Neuronal stem cell (in vitro differentiated cells): ENCODE results near the gene OR4E1.

Experiments used
- DNase-seq: peaks from one replicate; pipeline ENCODE4 v3.0.0-alpha.2; 2013; ENCODE audit warnings: low spot score
- H2AFZ ChIP-seq: one replicate; pipeline ENCODE4 v1.6.1; 2013; ENCODE audit warnings: mild to moderate bottlenecking, low read length, inconsistent platforms
- H2AK5ac ChIP-seq: 2 replicates; pipeline ENCODE4 v1.6.1; 2013; ENCODE audit warnings: low read depth, mild to moderate bottlenecking, inconsistent platforms, low read length, moderate library complexity, mixed read lengths
- H2BK120ac ChIP-seq: 2 replicates; pipeline ENCODE4 v1.6.1; 2013; ENCODE audit warnings: low read depth, mild to moderate bottlenecking, inconsistent platforms, low read length, moderate library complexity, mixed read lengths
- H2BK12ac ChIP-seq: one replicate; pipeline ENCODE4 v1.6.1; 2013; ENCODE audit warnings: low read length, inconsistent platforms
- H2BK15ac ChIP-seq: 2 replicates; pipeline ENCODE4 v1.6.1; 2013; ENCODE audit warnings: mild to moderate bottlenecking, low read length, inconsistent platforms, mixed read lengths
- H2BK5ac ChIP-seq: one replicate; pipeline ENCODE4 v1.6.1; 2013; ENCODE audit warnings: inconsistent platforms, mild to moderate bottlenecking, low read length, moderate library complexity
- H3K14ac ChIP-seq: one replicate; pipeline ENCODE4 v1.6.1; 2013; ENCODE audit warnings: low read length, inconsistent platforms
- H3K18ac ChIP-seq: 2 replicates; pipeline ENCODE4 v1.6.1; 2013; ENCODE audit warnings: low read length, inconsistent platforms
- H3K23ac ChIP-seq: 2 replicates; pipeline ENCODE4 v1.6.1; 2013; ENCODE audit warnings: low read depth, mild to moderate bottlenecking, mixed read lengths, low read length, inconsistent platforms; ENCODE audit not compliant: poor library complexity
- H3K27ac ChIP-seq: replicated peaks from 3 replicates; pipeline ENCODE4 v1.5.1; 2013; ENCODE audit warnings: low read length, inconsistent platforms
- H3K27me3 ChIP-seq, 3 experiments: 2 replicates each; pipeline ENCODE4 v1.6.1; 2013; ENCODE audit warnings: low read length in 3 of 3, mild to moderate bottlenecking in 2 of 3, inconsistent platforms in 1 of 3, low read depth in 1 of 3, mixed read lengths in 1 of 3, moderate library complexity in 1 of 3; ENCODE audit not compliant: control insufficient read depth in 3 of 3, insufficient read depth in 3 of 3
- H3K36me3 ChIP-seq, 2 donors: replicated peaks in 1 of 2; 2 replicates each; pipeline ENCODE4 v1.6.1; 2013; ENCODE audit warnings: low read length in 2 of 2; ENCODE audit not compliant: control insufficient read depth in 2 of 2, insufficient read depth in 2 of 2
- H3K4ac ChIP-seq: 2 replicates; pipeline ENCODE4 v1.6.1; 2013; ENCODE audit warnings: inconsistent platforms, mild to moderate bottlenecking, low read length, moderate library complexity
- H3K4me1 ChIP-seq, 2 donors: 1 replicate in 1 of 2; 2 replicates in 1 of 2; pipeline ENCODE4 v1.6.1; 2013; ENCODE audit warnings: low read length in 2 of 2, low read depth in 1 of 2; ENCODE audit not compliant: control insufficient read depth in 2 of 2, insufficient read depth in 1 of 2
- H3K4me2 ChIP-seq: one replicate; pipeline ENCODE4 v1.6.1; 2013; ENCODE audit warnings: mild to moderate bottlenecking, low read length, inconsistent platforms; ENCODE audit not compliant: insufficient read depth, poor library complexity, severe bottlenecking
- H3K4me3 ChIP-seq, 2 donors: 2 replicates each; pipeline ENCODE4 v1.5.1; 2013; ENCODE audit warnings: low read length in 2 of 2, mild to moderate bottlenecking in 2 of 2, inconsistent platforms in 1 of 2, moderate library complexity in 1 of 2
- H3K79me1 ChIP-seq: one replicate; pipeline ENCODE4 v1.6.1; 2013; ENCODE audit warnings: low read depth, mild to moderate bottlenecking, inconsistent platforms, low read length, moderate library complexity
- H3K9ac ChIP-seq: one replicate; pipeline ENCODE4 v1.6.1; 2013; ENCODE audit warnings: mild to moderate bottlenecking, low read depth, low read length, inconsistent platforms; ENCODE audit not compliant: poor library complexity
- H3K9me3 ChIP-seq, 2 donors: replicated peaks in 1 of 2; 2 replicates each; pipeline versions ENCODE3 to v1.6.1; 2013; ENCODE audit warnings: low read length in 2 of 2, mild to moderate bottlenecking in 2 of 2, inconsistent platforms in 1 of 2, low read depth in 1 of 2, mixed read lengths in 1 of 2, moderate library complexity in 1 of 2; ENCODE audit not compliant: control insufficient read depth in 2 of 2, insufficient read depth in 1 of 2
- H4K8ac ChIP-seq: one replicate; pipeline ENCODE4 v1.6.1; 2013; ENCODE audit warnings: low read depth, mild to moderate bottlenecking, inconsistent platforms, low read length, moderate library complexity
- H4K91ac ChIP-seq: one replicate; pipeline ENCODE4 v1.6.1; 2013; ENCODE audit warnings: low read length, low read depth, mild to moderate bottlenecking, inconsistent platforms; ENCODE audit not compliant: poor library complexity
- WGBS, 2 donors: extraction: QIAGEN DNeasy Blood & Tissue Kit; methylation state at CpG; one replicate each; pipeline ENCODE4 v1.1.7; 2013; ENCODE audit warnings: missing lambda C conversion rate in 2 of 2, mixed read lengths in 1 of 2; ENCODE audit not compliant: insufficient read length in 2 of 2, insufficient replicate concordance in 1 of 2; ENCODE audit errors: extremely low coverage in 2 of 2; 5-methylcytosine and 5-hydroxymethylcytosine counted together

Gene OR4E1

DNA sequence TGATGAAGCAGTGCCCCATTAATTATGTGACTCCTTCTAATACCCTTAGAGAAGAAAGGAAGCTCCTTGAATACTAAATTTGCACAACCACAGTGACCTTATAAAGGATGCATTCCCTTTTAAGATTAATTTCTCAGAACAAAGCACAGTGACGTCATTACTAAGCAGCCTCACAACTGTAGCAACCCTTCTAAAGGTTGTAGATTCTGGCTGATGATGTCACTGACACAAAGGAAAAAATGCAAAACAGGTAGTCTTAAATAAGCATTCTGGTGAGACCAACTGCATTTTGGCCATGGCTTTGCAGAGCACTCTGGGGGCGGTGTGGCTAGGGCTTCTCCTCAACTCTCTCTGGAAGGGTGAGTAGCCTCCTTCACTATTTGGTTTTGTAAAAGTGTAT is 38.4 kb upstream of the OR4E1 start:
- no peaks in the 10 kb centered on the region for H3K9me3 ChIP-seq
- peaks cover 0 to 3% (median 0%) of the 10 kb centered on the region in 3 experiments for H3K27me3 ChIP-seq
- no peaks in the 10 kb centered on the region for H3K79me1 ChIP-seq
- no peak overlapping the region for H2BK5ac ChIP-seq
- H3K27ac ChIP-seq = no peak overlapping the region
- no peak overlapping the region for H2BK15ac ChIP-seq
- no peak for DNase-seq
- no peak overlapping the region for H2BK120ac ChIP-seq
- WGBS, 2 donors = no CpG with 5 or more reads among the region's 2 CpGs
- H3K36me3 ChIP-seq = no peaks in the 10 kb centered on the region
- no peak overlapping the region for H3K4me2 ChIP-seq
- no peak overlapping the region for H4K8ac ChIP-seq
- H2BK12ac ChIP-seq = no peak overlapping the region
- no peak overlapping the region for H4K91ac ChIP-seq
- H3K18ac ChIP-seq = no peak overlapping the region
- H3K4ac ChIP-seq = no peak overlapping the region
- H3K4me1 ChIP-seq = no peaks in the 10 kb centered on the region
- no peak overlapping the region for H3K14ac ChIP-seq
- no peak overlapping the region for H3K9ac ChIP-seq
- H3K23ac ChIP-seq = no peak overlapping the region
- H2AFZ ChIP-seq = no peak overlapping the region
- H2AK5ac ChIP-seq = no peak overlapping the region
- no peak overlapping the region for H3K4me3 ChIP-seq

DNA sequence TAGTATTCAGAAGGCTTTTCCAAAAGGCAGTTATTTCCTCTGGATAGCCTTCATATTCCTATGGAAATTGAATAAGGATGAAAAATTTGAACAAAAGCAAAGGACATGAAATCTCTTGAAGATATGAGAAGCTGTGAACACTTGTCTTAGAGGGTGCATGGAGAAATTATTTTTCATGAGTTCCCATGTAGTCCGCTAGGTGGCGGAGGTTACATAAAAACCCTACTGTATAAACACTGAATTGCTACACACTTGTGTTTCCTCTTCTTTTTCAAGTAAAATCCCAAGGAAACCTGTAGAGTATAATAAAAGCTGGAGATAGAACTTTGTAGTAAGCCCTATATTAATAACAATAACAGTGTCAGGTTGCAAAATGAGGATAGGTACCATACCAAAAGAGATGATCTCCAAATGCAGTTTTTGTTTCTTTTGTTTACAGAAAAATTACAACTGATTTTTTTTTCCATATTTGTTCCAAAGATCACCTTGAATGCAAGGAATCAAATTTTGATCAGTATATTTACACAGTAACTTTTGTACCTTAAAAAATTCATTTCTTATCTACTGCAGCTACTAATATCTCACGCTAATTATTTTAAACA is 37.8 kb upstream of the OR4E1 start:
- Histone ChIP-seq H3K9me3 (no peaks in the 10 kb centered on the region), H3K36me3 (no peaks in the 10 kb centered on the region), H2AK5ac (no peak overlapping the region), H2BK15ac (no peak overlapping the region), H2BK5ac (no peak overlapping the region), H2BK12ac (no peak overlapping the region), H3K14ac (no peak overlapping the region), H2AFZ (no peak overlapping the region), H3K4ac (no peak overlapping the region), H3K23ac (no peak overlapping the region), H3K4me1 (no peaks in the 10 kb centered on the region), H3K18ac (no peak overlapping the region), H2BK120ac (no peak overlapping the region), H3K27ac (no peak overlapping the region), H3K79me1 (no peaks in the 10 kb centered on the region), H3K4me3 (no peak overlapping the region), H3K4me2 (no peak overlapping the region), H4K91ac (no peak overlapping the region), H3K9ac (no peak overlapping the region), H3K27me3 (no peaks in the 10 kb centered on the region), H4K8ac (no peak overlapping the region)
- 100% methylated on average over 1 of the region's 3 CpGs; no CpG with 5 or more reads in 1 of the 2 donors for WGBS, 2 donors
- peak; percentile 30 for DNase-seq

DNA sequence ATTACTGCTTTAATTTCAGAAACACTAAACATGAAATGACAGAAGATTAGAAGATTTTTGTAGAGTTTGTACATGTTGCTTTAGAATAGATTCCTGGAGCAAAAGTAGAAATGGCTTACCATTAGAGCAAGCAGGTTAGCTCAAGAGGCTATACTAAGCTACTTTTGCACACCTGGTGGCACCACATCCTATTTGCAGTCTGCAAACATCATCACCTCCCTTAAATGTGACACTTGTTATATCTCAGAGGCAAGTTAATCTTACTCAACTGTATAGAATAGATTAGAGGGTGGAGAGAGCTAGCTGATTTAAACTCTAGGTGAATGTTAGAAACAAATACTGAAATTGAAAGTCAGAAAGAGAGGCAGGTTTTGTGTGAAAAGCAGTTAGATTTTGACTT is 30.7 kb upstream of the OR4E1 start:
- DNase-seq = no peak
- no peak overlapping the region for H3K4me3 ChIP-seq
- H3K27me3 ChIP-seq = no peaks in the 10 kb centered on the region
- no peak overlapping the region for H2AFZ ChIP-seq
- no peak overlapping the region for H2BK12ac ChIP-seq
- H3K23ac ChIP-seq = no peak overlapping the region
- H2AK5ac ChIP-seq = no peak overlapping the region
- H4K91ac ChIP-seq = no peak overlapping the region
- no peak overlapping the region for H4K8ac ChIP-seq
- H3K9me3 ChIP-seq = no peaks in the 10 kb centered on the region
- no peak overlapping the region for H3K18ac ChIP-seq
- no peak overlapping the region for H3K14ac ChIP-seq
- H2BK15ac ChIP-seq = no peak overlapping the region
- no peaks in the 10 kb centered on the region for H3K36me3 ChIP-seq
- no peak overlapping the region for H3K4me2 ChIP-seq
- H3K4ac ChIP-seq = no peak overlapping the region
- H3K79me1 ChIP-seq = no peaks in the 10 kb centered on the region
- H2BK120ac ChIP-seq = no peak overlapping the region
- H3K27ac ChIP-seq = no peak overlapping the region
- H3K4me1 ChIP-seq = no peaks in the 10 kb centered on the region
- H3K9ac ChIP-seq = no peak overlapping the region
- no peak overlapping the region for H2BK5ac ChIP-seq

DNA sequence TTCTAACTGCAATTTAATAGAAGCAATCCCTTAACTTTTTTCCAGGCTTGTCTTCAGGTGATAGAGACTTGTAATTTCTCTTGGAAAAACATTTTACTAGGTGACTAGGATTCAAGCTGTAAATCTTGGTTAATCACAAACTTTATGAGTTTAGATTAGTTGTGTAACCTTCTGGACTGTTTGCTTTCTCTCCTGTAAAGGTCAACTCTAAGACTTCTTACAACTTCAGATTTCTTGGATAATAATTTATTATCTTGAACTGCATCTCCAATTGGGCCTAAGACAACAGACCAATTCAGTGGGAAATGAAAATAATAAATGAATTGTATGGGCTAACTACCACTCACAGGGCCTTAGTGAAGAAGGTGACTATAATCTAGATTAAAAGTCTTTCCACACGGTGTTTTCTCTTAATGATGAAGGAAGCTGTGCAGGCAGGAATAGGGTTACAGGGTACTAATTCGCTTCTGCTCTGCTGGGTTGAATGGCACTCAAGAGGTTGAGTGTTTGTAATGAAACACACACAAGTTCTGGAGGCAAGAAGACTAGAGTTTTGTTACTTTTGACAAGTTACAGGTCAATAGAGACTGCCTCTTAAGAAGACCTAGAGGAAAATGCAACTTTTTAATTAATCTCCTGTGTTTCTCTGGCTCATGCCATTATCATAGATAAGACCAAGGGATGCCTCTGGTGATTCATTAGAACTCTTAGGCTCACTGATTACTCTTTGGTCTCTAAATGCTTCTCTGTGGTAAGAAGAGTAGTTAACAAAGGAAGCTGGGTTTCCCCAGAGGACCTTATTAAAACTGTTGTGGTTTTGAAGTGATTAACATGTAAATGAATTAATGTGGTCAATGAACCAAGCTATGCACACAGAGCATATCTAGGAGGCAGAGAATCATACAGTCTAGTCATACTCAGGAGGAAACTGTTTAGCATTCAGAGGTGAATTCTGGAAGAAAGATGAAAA is 30.0 kb upstream of the OR4E1 start:
- Histone ChIP-seq H3K36me3 (no peaks in the 10 kb centered on the region), H4K91ac (no peak overlapping the region), H2BK15ac (no peak overlapping the region), H2BK12ac (no peak overlapping the region), H3K79me1 (no peaks in the 10 kb centered on the region), H2AFZ (no peak overlapping the region), H3K18ac (no peak overlapping the region), H2AK5ac (no peak overlapping the region), H2BK5ac (no peak overlapping the region), H3K4me3 (no peak overlapping the region), H3K23ac (no peak overlapping the region), H3K9ac (no peak overlapping the region), H3K27me3 (no peaks in the 10 kb centered on the region), H2BK120ac (no peak overlapping the region), H3K4me2 (no peak overlapping the region), H3K4ac (no peak overlapping the region), H3K14ac (no peak overlapping the region), H3K9me3 (no peaks in the 10 kb centered on the region), H3K27ac (no peak overlapping the region), H4K8ac (no peak overlapping the region), H3K4me1 (no peaks in the 10 kb centered on the region)
- no CpG with 5 or more reads among the region's 2 CpGs for WGBS, 2 donors
- DNase-seq = no peak
